Measurements from ENCODE around the gene SLC23A2.

- TF ChIP-seq, protein P1, sequence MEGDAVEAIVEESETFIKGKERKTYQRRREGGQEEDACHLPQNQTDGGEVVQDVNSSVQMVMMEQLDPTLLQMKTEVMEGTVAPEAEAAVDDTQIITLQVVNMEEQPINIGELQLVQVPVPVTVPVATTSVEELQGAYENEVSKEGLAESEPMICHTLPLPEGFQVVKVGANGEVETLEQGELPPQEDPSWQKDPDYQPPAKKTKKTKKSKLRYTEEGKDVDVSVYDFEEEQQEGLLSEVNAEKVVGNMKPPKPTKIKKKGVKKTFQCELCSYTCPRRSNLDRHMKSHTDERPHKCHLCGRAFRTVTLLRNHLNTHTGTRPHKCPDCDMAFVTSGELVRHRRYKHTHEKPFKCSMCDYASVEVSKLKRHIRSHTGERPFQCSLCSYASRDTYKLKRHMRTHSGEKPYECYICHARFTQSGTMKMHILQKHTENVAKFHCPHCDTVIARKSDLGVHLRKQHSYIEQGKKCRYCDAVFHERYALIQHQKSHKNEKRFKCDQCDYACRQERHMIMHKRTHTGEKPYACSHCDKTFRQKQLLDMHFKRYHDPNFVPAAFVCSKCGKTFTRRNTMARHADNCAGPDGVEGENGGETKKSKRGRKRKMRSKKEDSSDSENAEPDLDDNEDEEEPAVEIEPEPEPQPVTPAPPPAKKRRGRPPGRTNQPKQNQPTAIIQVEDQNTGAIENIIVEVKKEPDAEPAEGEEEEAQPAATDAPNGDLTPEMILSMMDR (IDR thresholded peaks at IDR 0.05; ENCODE audit: low read depth, low read length, missing input control): no peak
- peak; percentile 75 for TF ChIP-seq YY1 (IDR thresholded peaks at IDR 0.05)
- peak; percentile 14 for TF ChIP-seq SP1 (IDR thresholded peaks at IDR 0.05)
- TF ChIP-seq RAD21 (IDR thresholded peaks at IDR 0.05): peak; percentile 21 to 44
- no peak for TF ChIP-seq ZBTB33 (IDR thresholded peaks at IDR 0.05)
- peak; percentile 27 for TF ChIP-seq ATF3 (IDR thresholded peaks at IDR 0.05)
- TF ChIP-seq JUND (IDR thresholded peaks at IDR 0.05): no peak
- TF ChIP-seq, protein P2, sequence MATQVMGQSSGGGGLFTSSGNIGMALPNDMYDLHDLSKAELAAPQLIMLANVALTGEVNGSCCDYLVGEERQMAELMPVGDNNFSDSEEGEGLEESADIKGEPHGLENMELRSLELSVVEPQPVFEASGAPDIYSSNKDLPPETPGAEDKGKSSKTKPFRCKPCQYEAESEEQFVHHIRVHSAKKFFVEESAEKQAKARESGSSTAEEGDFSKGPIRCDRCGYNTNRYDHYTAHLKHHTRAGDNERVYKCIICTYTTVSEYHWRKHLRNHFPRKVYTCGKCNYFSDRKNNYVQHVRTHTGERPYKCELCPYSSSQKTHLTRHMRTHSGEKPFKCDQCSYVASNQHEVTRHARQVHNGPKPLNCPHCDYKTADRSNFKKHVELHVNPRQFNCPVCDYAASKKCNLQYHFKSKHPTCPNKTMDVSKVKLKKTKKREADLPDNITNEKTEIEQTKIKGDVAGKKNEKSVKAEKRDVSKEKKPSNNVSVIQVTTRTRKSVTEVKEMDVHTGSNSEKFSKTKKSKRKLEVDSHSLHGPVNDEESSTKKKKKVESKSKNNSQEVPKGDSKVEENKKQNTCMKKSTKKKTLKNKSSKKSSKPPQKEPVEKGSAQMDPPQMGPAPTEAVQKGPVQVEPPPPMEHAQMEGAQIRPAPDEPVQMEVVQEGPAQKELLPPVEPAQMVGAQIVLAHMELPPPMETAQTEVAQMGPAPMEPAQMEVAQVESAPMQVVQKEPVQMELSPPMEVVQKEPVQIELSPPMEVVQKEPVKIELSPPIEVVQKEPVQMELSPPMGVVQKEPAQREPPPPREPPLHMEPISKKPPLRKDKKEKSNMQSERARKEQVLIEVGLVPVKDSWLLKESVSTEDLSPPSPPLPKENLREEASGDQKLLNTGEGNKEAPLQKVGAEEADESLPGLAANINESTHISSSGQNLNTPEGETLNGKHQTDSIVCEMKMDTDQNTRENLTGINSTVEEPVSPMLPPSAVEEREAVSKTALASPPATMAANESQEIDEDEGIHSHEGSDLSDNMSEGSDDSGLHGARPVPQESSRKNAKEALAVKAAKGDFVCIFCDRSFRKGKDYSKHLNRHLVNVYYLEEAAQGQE (IDR thresholded peaks at IDR 0.05): no peak
- TF ChIP-seq FOXA2 (IDR thresholded peaks at IDR 0.05): no peak
- TF ChIP-seq, protein P3, sequence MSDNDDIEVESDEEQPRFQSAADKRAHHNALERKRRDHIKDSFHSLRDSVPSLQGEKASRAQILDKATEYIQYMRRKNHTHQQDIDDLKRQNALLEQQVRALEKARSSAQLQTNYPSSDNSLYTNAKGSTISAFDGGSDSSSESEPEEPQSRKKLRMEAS (IDR thresholded peaks at IDR 0.05): peak; percentile 26
Observed at GRCh38 chr20:5000263-5001173, 792 bp downstream of the SLC23A2 start.

All from liver (tissue), 3 donors.